Femur (tissue), 1 donor: ENCODE results near the gene ITSN1.
"Not testable (repeated sequence)": the region's sequence is repeated elsewhere in the genome, so short reads cannot be mapped to it uniquely, and the experiment has no call there.

Source experiments
- DNase-seq: peaks from one replicate; pipeline ENCODE4 v3.0.0-alpha.2; 2017

ITSN1 gene

GRCh38 chr21:33844890-33845205 lies 202.5 kb downstream of the ITSN1 start:
- no peak for DNase-seq

GRCh38 chr21:33846141-33846540 lies 203.8 kb downstream of the ITSN1 start:
- DNase-seq = no peak

GRCh38 chr21:33847588-33848248 lies 205.4 kb downstream of the ITSN1 start:
- DNase-seq = peak; percentile 56

- no peak for DNase-seq
These were observed 206.1 kb downstream of the ITSN1 start for GRCh38 chr21:33848249-33848953.

GRCh38 chr21:33849834-33850233 lies 207.5 kb downstream of the ITSN1 start:
- DNase-seq = no peak

- DNase-seq = no peak
These were observed 208.1 kb downstream of the ITSN1 start for GRCh38 chr21:33850401-33850800.

GRCh38 chr21:33850985-33851384 lies 208.7 kb downstream of the ITSN1 start:
- no peak for DNase-seq

GRCh38 chr21:33852485-33852884 lies 210.2 kb downstream of the ITSN1 start:
- DNase-seq = no peak

- DNase-seq = no peak
These were observed 212.3 kb downstream of the ITSN1 start for GRCh38 chr21:33854604-33855003.

GRCh38 chr21:33855190-33855589 lies 212.9 kb downstream of the ITSN1 start:
- DNase-seq = no peak

GRCh38 chr21:33856893-33857527 lies 214.7 kb downstream of the ITSN1 start:
- no peak for DNase-seq

GRCh38 chr21:33857846-33858666 lies 215.8 kb downstream of the ITSN1 start:
- DNase-seq = no peak

GRCh38 chr21:33858667-33859372 lies 216.5 kb downstream of the ITSN1 start:
- peak; percentile 66 for DNase-seq

- no peak for DNase-seq
These were observed 217.2 kb downstream of the ITSN1 start for GRCh38 chr21:33859373-33860102.

- no peak for DNase-seq
These were observed 218.1 kb downstream of the ITSN1 start for GRCh38 chr21:33860332-33860879.

- no peak for DNase-seq
These were observed 218.8 kb downstream of the ITSN1 start for GRCh38 chr21:33861125-33861524.

- DNase-seq = not testable (repeated sequence)
These were observed 220.9 kb downstream of the ITSN1 start for GRCh38 chr21:33863191-33863590.

- DNase-seq = no peak
These were observed 221.8 kb downstream of the ITSN1 start for GRCh38 chr21:33864150-33864549.

- no peak for DNase-seq
These were observed 222.9 kb downstream of the ITSN1 start for GRCh38 chr21:33865176-33865575.

- DNase-seq = no peak
These were observed 223.8 kb downstream of the ITSN1 start for GRCh38 chr21:33865996-33866575.

GRCh38 chr21:33866826-33867225 lies 224.5 kb downstream of the ITSN1 start:
- DNase-seq = no peak
